GM18520 (cell line): Measurements from ENCODE around the gene TCF15.

Source experiments
- ATAC-seq: cut with Tn5 transposase; IDR thresholded peaks from one replicate; pipeline ENCODE4 v1.9.1; 2021; ENCODE audit not compliant: unreplicated experiment

Gene TCF15

DNA sequence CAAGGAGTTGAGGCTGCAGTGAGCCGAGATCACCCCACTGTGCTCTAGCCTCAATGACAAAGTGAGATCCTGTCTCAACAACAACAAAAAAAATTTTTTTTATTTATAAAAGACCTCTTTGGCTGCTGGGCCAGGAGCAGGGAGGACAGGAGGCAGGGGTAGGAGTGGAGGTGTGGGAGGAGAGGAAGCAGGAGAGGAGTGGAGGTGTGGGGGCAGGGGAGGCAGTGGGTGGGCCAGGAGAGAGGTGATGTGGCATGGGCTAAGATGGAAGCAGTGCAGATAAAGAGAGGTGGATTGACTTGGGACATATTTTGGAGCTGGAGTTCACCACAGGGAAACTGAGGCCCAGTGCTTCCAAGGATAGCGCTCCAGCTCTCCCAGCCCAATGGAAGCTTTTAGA lies 53.1 kb downstream of the TCF15 start:
- no peak for ATAC-seq

DNA sequence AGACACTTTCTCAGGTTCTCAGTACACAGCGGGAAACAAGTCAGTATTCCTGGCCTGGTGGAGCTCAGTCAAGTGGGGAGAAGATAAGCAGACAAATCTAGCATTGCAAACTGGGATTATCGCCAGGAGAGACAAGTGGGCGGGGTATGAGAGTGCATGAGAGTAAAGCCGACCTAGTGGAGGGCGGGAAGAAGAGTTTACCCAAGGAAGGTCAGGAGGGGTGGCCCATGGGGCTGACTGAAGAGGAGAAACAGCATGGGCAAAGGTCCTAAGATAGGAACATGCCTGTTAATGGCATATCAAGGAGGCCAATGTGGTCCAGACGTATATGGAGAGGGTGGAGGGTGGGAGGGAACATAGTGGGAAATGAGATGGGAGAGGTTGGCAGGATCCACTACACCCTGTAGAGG lies 54.1 kb downstream of the TCF15 start:
- no peak for ATAC-seq
